HG02610 (cell line): Measurements from ENCODE around the gene ARMH1.
"Not testable (repeated sequence)": the region's sequence is repeated elsewhere in the genome, so short reads cannot be mapped to it uniquely, and the experiment has no call there.

ENCODE experiments used
- ATAC-seq: cut with Tn5 transposase; IDR thresholded peaks from one replicate; pipeline ENCODE4 v1.9.1; 2021; ENCODE audit warnings: mild to moderate bottlenecking, moderate library complexity; ENCODE audit not compliant: unreplicated experiment

The ARMH1 gene

DNA sequence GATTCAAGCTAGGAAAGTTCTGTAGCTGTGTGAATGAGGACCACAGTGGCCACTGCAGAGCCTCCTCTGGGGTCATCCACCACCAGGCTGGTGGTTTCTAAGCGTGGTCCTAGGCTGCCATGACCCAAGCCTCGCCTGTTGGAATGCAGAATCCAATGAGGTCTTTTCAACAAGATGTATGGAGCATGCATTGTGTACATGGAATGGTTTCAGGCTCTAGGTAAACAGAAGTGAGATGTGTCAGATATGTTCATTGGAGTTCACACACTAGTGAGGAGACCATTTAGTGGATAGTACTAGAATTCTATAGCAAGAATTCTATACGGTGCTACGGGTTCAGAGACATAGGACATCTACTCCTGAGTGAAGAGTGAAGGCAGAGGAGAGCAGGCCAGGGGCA lies 45.8 kb downstream of the ARMH1 start:
- no peak for ATAC-seq

DNA sequence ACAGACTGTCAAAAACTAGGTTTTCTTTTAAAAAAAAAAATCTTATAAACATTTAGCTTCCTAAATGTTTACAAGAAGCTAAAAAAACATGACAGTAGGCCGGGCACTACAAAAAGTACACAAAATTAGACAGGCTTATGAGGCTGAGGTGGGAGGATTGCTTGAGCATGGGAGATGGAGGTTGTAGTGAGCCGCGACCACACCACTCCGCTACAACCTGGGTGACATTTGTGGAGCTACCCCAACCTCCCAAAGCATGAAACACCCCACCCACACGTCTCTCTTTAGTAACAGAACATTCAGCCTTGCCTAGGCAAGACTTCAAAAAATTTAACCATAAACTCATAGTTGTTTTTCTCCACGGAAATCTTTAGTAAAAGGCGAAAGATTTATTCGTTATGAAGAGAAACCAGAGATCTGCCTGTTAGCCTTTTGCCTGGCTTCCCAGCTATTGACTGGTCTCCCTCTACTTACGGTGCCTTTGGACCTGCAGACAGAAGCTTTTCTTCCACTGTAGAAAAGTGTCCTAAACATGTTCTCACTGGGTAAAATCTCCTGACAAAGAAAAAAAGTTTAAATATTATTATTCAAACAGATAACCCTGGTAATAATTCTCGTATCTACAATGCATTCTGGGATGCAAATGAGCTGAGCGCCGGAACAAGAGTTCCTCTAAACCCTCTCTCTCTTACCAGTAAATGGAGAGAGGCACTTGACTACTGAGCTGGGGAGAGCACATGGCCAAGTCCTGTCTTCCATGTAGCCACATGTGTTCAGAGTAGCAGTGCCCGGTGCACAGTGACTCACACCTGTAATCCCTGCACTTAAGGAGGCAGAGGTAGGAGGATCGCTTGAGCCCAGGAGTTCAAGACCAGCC lies 47.2 kb downstream of the ARMH1 start:
- peak; percentile 75 for ATAC-seq

GRCh38 chr1:44723064-44723463 lies 48.5 kb downstream of the ARMH1 start:
- ATAC-seq: no peak

GRCh38 chr1:44723496-44724295 lies 49.2 kb downstream of the ARMH1 start:
- ATAC-seq: no peak

DNA sequence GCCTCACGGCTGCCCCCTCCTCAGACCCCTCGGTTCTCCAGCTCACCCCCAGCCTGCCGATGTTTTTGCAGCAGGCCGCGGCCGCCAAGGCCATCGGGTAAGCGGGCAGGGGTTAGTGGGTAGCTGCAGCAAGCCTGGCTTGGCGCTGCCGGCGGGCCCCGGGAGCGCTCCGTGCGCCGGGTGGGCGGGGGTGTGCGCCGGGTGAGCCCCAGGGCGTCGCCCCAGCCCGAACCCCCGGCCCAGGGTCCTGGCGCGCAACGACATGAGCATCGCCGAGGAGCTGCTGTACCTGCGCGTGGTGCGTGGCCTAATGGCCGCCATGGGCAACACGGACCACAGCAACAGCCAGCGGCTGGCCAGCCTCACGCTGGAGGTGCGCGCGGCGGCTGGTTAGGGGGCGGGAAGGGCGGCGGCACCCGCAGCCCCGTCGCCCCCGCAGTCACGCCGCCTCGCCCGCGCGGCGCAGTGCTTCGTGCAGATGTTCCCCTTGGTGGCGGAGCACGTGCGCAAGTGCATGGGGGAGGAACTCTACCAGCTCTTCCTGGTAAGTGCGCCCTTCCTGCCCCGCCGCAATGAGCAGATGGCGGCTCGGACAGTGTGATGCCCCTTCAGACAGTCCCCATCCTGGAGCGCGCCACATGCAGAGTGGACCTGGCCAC lies 49.9 kb downstream of the ARMH1 start:
- ATAC-seq: no peak

DNA sequence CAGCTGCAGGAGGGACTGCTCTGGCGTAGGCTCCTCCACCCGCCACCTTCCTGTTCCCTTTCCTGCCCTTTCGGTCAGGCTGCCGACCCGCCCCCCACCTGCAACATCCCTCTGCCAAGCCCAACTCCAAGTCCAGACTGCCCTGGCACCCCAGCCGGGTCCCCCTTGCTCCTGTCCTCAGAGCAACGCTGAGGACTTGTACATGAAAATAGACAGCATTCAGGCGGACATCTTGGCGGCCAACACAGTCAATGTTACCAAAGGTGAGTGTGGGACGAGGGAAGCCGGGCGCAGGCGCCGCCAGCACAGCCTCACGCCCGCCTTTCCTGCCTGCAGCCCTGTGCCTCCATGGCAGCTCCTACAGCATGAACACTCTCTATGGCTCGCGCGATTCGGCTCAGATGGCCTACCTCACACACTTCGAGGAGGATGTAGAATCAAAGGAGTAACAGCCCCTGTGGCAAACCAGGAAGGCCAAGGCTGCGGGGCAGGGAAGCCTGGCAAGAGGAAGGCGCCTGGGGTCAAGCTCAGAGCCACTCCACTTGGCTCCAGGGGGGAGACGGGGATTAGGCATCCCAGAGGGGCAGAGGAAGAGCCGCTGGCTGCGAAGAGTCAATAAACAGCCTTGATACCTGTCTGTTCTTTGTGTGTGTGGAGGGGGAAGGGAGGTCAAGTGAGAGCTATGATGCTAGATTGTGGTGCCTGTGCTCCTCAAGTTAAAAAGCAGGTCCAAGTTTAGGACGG lies 50.6 kb downstream of the ARMH1 start:
- ATAC-seq: no peak

- ATAC-seq: peak; percentile 66
Observed at GRCh38 chr1:44730741-44731512, 56.4 kb downstream of the ARMH1 start, which contains the start of gene RNU5D-1. TSS of gene RNU5D-1 (minus strand) at chr1:44731170.

GRCh38 chr1:44733365-44733764 lies 58.9 kb downstream of the ARMH1 start:
- ATAC-seq: no peak

DNA sequence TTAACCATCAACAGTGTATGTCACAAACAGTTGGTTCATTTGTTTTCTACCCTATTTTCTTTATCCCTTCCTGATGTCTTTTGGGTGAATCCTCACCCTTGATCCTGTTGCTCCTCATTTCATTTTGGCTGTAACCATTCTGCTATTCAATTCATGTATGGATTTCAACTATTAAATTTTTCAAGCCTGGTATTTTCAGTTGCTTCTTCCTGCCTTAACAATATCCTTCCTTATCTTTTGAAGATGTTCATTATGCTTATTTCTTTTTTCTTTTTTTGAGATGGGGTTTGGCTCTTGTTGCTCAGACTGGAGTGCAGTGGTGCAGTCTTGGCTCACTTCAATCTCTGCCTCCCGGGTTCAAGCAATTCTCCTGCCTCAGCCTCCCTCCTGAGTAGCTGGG lies 59.3 kb downstream of the ARMH1 start:
- ATAC-seq: no peak

DNA sequence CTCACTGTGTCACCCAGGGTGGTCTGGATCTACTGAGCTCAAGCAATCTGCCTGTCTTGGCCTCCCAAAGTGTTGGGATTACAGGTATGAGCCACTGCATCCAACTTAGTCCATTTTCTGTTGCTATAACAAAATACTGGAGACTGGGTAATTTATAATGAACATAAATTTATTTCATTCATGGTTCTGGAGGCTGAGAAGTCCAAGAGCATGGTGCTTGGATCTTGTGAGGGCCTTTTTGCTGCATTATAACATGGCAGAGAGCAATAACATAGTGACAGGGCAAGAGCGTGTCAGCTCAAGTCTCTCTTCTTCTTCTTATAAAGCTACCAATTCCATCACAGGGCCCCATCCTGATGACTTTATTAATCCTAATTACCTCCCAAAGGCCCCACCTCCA lies 61.5 kb downstream of the ARMH1 start:
- ATAC-seq: no peak

DNA sequence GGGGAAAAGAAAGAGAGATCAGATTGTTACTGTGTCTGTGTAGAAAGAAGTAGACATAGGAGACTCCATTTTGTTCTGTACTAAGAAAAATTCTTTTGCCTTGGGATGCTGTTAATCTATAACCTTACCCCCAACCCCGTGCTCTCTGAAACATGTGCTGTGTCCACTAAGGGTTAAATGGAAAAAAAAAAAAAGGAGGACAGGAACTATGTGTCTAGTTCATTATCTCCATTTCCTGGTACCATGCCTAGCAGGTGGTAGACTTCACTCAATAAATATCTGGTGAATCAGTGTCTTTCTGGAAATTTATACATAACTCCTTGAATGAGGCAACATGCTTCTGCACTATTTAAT lies 64.4 kb downstream of the ARMH1 start:
- ATAC-seq: not testable (repeated sequence)

- ATAC-seq: peak; percentile 96
Observed at GRCh38 chr1:44739307-44740178, 65.0 kb downstream of the ARMH1 start, which contains the start of gene KIF2C. TSS of gene KIF2C (plus strand) at chr1:44739837. CDS start at chr1:44739933, 96 bp downstream.

DNA sequence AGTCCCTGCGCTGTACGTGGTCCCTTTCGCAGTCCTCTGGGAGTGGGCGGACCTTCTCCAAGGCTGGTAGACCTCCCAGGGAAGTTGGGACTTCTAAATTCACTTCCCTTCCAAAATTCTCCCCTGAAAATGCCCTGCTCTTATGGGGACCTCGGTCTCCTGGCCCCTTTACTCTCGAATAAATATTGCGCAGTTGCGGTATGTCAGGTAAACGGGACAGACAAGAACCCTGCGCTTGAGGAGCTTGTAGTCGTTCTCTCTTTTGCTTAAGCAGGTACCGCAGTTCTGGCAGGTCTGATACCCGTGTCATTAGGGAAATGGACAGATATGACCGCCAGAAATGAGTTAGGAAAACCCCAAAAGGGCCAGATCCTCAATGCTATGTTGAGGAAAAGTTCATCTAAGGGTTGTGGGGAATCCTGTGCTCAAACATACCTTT lies 65.7 kb downstream of the ARMH1 start:
- no peak for ATAC-seq

GRCh38 chr1:44743211-44743610 lies 68.7 kb downstream of the ARMH1 start:
- ATAC-seq: no peak

GRCh38 chr1:44747878-44748277 lies 73.4 kb downstream of the ARMH1 start:
- ATAC-seq: no peak

DNA sequence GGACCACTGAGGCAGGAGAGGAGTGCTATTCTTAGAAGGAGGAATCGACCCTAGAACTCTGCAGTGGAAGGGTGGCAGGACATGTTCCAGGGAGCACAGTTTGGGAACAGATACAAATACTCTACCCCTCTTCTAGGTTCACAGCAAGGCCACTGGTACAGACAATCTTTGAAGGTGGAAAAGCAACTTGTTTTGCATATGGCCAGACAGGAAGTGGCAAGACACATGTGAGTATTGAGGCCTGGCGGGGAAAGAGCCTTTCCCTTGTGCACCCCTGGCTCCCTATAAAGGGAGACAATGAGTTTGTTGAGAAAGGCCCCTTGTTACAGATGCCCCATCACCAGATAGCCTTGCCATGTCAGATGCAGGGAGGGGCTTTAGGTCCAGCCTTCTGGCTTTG lies 82.9 kb downstream of the ARMH1 start:
- ATAC-seq: peak; percentile 64

GRCh38 chr1:44759077-44759476 lies 84.6 kb downstream of the ARMH1 start:
- no peak for ATAC-seq

- no peak for ATAC-seq
Observed at GRCh38 chr1:44760876-44761275, 86.4 kb downstream of the ARMH1 start.

DNA sequence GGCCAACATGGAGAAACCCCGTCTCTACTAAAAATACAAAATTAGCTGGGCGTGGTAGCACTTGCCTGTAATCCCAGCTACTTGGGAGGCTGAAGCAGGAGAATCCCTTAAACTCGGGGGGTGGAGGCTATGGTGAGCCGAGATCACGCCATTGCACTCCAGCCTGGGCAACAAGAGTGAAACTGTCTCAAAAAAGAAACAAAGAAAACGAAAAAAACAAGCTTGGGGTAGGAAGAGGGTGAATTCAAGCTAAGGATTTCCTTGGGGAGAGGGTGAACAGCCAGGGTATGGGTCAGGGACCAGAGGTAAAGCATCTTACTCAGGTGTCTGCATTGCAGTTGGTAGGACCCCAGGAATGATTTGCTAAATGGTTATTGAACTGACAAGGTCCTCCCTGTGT lies 91.9 kb downstream of the ARMH1 start:
- ATAC-seq: not testable (repeated sequence)
